ENCODE measurements around the gene CFAP20DC.
"Not testable (repeated sequence)": the region's sequence is repeated elsewhere in the genome, so short reads cannot be mapped to it uniquely, and the experiment has no call there.

Gene CFAP20DC

DNA sequence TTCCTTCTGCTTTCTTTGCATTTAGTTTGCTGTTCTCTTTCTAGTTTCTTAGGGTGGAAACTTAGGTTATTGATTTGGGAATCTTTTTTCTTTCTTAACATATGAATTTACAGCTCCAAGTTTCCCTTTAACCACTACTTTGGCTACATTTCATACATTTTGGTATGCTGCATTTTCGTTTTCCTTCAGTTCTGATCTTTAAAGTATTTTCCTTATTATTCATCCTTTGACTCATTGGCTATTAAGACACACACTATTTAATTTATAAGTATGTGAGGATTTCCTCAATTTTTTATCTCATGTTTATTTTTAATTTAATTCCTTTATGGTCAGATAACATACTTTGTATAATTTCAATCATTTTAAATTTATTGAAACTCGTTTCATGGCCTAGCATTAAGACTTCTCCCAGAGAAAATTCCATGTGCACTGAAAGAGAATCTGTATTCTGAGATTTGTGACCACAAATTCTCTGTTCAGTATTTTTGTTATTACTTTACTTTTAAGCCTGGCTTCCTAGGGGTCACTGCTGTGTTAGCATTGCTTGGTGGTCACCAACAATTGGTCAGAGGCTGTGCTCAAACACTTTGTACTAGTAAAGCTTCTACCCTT, 87.7 kb downstream of the CFAP20DC start:
- no peak for DNase-seq

DNA sequence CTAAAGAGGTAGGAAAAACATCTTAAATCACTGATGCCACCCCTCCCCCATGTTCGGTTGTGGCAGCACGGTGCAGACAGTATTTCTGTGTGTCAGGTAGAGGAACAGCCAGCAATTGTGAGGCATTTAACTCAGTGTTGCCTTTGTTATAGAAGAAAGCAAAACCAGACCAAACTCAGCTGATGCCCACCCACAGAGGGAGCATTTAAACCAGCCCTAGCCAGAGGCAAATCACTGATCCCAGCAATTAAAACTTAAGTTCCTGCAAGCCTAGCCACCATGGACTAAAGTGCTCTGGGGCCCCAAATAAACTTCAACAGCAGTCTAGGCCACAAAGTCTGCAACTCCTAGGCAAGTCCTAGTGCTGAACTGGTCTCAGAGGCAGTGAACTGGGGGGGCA, 94.5 kb downstream of the CFAP20DC start:
- no peak for DNase-seq

DNA sequence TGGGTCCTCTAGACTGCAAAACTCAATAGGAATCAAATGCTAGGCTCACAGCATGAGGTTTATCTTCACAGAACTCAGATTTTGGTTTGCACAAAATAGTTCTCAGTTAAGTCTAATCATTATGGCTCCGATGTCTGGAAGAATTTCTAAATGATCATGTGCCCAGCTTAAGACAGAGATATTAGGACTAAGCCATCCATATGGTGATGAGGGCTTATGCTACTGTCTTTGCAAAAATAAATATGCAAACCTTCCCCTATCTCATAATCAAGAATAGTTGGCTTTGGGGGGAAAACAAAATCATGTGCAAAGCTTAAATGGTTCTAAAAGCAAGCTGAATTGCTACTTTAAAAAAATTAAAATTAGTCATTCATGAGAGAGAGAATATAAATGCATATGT, 96.5 kb downstream of the CFAP20DC start:
- DNase-seq = no peak

DNA sequence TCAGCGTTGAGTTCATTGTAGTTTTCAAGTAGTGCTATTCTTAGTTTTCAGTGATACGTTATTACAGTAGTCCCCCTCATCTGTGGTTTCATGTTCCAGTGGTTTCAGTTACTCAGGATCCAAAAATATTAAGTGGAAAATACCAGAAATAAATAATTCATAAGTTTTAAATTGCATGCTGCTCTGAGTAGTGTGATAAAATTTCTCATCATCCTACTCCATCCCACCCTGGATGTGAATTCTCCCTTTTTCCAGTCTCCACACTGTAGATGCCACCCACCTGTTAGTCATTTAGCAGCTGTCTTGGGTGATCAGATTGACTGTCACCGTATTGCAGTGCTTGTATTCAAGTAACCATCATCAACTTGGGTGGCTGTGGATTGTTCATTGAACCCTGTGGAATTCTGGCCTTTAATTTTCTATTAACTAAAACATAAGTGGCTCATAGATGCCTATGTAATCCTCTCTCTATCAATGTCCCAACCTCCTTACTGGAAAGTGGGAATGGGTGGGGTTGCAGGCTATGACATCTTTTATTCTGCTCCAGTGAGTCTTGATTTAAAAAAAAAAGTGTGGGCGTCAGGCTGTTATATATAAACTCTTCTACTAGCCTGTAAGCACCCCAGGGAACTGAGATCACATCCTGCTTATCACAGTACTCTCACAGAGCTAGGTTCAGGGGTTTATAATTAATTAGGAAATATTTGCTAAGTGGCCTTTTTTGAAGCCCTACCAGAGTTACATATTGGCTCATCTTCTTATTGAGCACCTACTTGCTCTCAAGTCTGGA, 97.5 kb downstream of the CFAP20DC start:
- no peak for DNase-seq

DNA sequence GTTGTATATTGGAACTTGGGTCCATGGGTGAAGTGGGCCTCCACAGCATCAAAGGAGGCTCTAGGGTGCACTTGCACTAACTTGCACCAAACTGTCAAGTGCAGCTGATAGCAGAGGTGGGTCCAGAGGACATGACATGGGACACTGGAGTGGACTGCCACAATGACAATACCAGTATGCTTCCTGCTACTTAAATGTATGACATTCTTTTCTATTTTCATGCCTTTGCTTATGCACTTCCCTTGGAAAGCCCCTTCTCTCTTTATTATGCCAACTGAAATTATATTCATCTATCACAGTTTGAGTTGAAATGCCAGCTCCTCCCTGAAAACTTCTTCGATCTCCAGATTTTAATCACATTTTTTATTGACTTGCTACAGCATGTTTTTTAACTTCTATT, 101.8 kb downstream of the CFAP20DC start:
- DNase-seq = no peak

DNA sequence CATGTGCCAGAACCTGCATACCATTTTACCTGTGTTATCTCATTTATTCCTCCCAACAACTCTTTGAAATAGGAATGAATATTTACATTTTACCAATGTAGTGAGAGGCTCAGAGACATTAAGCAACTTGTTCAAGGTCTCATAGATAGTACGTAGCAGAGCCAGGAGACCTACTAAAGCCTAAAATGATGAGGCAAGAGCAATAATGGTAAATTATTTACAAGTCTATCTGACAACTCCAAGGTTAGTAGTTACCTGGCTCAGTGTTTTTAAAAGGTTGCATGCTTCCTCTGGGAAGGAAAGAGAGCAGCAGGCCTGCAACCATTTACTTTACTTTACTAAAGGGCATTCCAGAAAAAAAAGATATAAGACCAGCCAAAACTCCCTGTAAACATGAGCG, 103.0 kb downstream of the CFAP20DC start:
- no peak for DNase-seq

DNA sequence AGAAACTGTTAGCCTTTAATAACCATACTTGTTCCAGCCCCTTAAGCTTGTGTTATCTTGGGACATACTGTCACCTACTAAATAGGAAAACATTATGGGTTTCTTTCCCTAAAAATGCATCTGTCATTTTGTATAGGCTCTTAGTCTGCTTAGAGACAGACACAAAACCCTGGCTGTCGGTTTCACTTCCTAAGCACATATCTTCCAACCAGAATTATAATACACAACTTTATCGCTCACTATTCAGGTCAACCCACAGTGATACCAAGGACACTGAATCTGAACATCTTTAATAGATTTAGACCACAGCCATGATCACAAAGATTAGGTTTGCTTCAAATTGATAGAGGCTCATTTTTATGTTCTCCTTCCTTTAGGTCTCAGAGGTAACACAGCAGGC, 111.8 kb downstream of the CFAP20DC start:
- no peak for DNase-seq

DNA sequence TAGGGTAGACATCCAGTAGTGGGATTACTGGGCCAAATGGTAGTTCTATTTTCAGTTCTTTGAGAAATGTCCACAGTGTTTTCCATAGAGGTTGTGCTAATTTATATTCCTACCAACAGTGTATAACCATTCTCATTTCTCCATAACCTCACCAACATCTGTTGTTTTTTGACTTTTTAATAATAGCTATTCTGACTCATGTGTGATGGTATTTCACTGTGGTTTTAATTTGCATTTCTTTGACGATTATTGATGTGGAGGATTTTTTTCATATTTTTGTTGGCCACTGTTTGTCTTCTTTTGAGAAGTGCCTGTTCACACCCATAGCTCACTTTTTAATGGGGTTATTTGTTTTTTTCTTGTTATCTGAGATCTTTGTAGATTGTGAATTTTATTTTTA, 125.2 kb downstream of the CFAP20DC start:
- no peak for DNase-seq

DNA sequence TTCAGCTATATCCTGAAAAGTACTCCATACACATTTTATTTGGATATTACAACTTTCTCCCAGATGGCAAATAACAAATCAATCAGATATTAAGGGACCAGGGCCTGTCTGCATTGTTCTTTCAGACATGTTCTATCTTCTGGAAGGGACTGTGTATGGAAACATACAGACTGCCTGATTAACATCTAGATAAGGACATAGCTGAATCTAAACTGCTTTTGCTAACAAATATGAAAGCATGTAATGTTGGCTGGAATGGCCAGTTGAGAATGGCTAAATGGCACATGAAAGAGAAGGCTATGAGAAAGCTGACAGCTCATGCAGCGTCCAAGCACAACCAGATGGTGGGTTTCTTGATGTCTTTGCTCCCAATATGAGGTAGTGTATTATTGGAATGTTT, 149.4 kb downstream of the CFAP20DC start:
- no peak for DNase-seq

DNA sequence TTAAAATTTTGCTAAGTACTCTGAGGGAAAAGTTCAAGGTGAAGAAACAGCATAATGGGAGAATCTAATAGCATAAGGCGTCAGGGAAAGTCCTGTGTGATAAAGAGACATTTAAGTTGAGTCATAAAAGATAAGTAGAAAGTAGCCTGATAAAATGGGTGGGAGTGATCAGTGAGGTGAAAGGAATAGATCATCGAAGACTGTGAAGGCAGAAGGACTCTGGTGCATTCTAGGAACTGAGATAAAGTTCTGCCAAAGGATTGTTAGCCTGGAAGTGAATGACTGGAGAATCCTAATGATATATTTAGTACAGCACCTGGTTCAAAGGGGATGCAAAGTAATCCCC, 149.9 kb downstream of the CFAP20DC start:
- peak; percentile 67 for DNase-seq

DNA sequence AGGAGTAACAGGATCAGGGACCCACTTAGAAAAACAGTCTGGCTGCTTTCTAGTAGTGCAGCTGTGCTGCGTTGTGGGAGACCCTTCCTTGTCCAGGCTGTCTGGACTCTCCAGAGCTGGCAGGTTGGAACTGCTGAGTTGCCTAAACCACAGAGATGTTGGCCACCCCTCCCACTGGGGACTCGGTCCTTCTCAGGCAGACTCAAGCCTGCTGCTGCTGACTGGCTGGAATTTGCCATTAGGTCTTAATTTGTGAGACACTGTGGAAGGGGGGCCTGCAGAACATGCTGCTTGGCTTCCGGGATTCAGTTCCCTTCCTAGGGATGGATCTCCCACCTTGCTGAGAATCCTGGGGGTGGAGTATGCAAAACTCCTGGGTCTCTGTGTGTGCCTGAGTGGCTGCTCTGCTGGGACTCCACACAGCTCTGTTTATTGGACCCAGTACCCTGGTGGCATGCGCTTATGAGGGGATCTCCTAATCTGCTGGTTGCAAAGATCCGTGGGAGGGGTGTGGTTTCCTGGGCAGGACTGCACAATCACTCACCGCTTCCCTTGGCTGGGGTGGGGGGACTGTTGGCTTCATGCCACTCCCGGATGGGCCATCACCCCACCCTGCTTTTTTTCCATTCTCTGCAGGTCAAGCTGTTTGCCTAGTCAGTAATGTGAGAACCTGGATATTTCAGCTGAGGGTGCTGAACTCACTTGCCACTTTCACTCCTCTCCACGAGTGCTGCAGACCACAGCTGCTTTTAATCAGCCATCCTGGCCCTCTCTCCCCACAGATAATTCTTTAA, 150.5 kb downstream of the CFAP20DC start:
- peak; percentile 21 for DNase-seq

DNA sequence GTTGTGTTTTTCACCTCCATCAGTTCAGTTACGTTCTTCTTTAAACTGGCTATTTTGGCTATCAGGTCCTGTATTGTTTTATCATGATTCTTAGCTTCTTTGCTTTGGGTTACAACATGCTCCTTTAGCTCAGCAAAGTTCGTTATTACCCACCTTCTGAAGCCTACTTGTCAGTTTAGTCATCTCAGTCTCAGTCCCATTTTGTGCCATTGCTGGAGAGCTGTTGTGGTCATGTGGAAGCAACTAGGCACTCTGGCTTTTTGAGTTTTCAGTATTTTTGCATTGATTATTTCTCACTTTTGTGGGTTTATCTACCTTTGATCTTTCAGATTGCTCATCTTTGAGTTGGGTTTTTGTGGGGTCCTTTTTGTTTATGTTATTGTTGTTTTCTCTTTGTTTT, 151.3 kb downstream of the CFAP20DC start:
- no peak for DNase-seq

DNA sequence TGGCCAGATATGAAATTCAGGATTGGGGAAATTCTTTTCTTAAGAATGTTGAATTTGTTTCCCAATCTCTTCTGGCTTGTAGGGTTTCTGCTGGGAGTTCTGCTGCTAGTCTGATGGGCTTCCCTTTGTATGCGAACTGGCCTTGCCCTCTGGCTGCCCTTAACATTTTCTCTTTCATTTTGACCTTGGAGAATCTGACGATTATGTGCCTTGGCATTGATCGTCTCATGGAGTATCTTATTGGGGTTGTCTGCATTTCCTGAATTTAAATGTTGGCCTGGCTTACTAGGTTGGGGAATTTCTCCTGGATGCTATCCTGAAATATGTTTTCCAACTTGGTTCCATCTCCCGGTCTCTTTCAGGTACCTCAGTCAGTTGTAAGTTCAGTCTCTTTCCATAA, 152.2 kb downstream of the CFAP20DC start:
- DNase-seq = no peak

DNA sequence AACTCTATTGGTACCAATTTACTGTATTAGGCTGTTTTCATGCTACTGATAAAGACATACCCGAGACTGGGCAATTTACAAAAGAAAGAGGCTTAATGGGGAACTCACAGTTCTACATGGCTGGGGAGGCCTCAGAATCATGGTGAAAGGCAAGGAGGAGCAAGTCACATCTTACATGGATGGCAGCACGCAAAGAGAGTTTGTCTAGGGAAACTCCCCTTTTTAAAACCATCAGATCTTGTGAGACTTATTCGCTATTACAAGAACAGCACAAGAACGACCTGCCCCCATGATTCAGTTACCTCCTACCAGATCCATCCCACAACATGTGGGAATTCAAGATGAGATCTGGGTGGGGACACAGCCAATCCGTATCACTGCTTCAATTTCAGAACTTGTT, 154.1 kb downstream of the CFAP20DC start:
- DNase-seq = not testable (repeated sequence)

DNA sequence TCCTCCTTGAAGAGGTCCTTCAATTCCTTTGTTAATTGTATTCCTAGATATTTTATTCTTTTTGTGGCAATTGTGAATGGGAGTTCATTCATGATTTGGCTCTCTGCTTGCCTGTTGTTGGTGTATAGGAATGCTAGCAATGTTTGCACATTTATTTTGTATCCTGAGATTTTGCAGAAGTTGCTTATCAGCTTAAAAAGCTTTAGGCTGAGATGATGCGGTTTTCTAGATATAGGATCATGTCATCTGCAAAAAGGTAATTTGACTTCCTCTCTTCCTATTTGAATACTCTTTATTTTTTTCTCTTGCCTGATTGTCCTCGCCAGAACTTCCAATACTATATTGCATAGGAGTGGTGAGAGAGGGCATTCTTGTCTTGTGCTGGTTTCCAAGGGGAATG, 157.3 kb downstream of the CFAP20DC start:
- DNase-seq = not testable (repeated sequence)

DNA sequence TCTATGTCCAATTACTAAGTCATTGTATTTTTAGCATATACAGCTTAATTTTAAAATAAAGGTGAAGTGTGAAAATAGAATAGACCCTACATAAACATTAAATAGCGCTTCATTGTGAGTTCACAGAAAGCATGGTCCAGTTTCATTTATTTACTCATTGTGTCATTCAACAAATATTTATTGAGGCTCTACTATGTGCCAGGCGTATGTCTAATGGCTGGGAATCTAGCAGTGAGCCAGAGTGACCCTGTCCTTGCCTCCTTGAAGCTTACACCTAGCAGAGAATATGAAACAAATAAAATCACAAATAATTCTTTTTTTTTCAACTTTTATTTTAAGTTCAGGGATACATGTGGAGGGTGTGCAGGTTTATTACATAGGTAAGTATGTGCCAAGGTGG, 161.7 kb downstream of the CFAP20DC start:
- no peak for DNase-seq

DNA sequence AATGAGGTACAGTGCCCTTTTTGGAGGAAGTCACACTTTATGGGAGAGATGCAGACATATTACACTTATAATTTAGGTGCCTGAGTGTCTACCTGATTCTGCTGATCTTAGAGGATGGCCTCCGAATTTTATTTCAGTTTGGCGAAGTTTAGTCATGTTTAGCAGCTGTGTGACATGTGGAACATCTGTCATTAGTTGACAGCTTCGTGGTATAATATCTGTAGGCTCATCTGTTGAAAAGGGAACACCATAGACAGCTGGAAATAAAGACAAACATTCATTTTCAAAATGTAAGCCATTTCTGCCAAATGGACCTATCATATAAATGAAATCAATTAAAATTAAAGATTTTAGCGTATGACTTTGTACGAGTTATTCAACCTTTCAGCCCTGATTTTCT, 165.4 kb downstream of the CFAP20DC start:
- DNase-seq = no peak

DNA sequence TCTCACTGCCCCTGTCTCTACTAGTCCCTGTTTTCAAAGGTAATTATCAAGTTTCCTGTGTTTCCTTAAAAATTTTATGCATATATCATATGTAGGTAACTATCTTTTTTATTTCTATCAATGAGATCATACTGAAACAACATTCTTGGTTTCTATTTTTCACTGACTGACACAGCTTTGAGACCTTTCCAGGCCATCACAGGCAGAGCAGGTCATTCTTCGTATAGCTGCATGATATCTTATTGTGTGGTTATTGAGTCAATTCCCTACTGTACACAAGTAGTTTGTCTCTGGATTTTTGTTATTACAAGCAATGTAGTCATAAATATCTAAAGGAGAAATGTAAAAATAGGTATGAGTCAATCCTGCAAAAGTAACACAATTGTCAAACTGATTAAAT, 169.6 kb downstream of the CFAP20DC start:
- no peak for DNase-seq

DNA sequence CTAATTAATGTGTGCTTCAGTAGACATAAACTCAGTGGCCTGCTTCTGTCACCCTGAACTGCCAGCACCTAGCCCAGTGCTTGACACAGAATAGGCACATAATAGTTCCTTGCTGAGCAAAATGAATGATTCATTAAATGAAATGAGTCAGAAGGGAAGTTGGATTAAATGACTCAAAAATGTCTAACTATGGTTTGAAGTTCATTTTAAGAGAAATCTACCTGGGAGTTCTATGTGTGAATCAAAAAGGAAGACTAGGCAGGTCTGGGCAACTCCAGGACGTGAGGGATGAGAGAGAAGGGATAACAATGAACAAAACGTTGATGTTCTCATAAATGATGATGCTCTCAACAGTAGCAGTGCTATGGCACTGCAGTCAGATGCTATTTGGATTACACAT, 175.0 kb downstream of the CFAP20DC start:
- DNase-seq = peak; percentile 6

DNA sequence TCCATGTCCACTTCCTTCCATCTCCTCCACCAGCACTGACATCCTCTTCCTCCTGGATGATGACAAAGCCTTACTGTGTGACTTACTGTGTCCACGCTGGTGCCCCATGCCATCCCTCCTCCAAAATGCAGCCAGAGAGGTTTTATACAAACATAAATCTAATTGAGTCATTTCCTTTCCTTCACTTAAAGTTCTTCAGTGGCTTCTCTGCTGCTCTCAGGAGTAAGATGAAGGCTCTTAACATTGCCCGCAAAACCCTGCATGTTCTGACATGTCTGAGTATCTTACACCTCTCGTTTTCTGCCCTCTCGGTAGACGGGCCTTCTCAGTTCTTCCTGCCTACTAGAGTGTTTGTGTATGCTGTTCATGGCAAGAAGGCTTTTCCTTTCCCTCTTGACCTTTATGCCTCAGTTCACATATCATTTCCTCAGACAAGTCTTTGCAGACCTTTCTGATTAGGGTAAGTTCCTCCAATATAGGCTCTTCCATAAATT, 175.5 kb downstream of the CFAP20DC start:
- no peak for DNase-seq

DNA sequence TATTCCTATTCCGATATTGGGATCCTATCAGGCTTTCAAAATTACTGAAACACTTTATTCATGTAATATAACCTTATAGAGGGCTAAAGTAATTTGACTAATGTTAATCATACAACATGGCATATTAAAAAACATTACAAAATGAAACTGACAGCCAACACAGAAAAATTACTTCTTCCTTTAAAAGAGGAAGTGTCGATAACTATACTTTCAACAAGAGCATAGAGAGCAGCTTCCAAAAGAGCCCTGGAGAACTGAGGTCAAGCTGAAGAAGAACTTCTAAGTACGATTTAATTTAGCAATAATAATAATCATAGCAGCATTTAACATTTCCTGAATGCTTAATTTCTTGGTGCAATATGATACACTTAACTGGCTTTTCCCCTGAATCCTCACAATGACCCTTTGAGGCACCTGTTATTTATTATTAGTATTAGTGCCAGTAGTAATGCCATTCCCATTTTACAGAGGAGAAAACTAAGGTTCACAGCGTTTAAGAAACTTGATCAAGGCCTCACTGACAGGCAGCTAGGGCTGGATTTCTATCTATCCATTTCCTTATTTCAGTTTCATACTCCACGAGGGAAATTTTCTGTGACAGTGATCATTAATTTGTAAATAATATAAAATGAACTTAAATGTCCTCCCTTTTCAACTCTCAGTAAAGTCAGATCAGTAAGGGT, 181.6 kb downstream of the CFAP20DC start:
- no peak for DNase-seq

DNA sequence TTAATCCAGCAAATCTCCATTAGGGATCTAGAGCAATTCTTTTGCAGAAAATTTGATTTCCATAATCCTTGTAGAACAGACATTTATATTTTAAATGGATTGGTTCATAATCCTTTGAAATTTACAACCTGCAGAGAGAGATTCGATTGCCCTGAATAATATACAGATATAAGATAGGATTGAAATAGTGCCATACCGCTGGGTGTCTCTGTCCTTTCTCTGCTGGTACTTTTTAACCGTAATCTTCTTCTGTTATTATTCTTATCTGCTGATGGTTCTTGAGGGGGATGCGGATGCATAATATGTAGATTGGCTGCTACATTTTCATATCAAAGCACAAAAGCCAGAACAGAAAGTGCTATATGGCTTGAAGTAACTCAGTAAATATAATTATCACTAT, 182.2 kb downstream of the CFAP20DC start:
- DNase-seq = no peak

DNA sequence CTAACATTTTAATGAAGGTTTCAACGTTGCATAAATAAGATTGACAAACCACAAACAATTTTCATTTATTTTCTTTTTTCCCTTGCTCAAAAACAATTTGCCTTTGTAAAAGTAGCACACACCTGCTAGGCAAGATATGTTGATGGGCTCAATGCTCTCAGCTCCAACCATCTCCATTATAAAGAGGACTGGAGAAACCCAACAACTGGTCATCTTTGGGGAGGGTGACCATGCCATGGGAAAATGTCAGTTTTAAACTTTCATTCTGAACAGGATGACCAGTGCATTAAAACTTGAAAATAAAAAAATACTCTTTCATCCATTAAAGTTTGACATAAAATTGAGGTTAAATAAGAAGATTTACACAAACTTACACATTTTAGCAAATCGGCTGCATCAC, 183.7 kb downstream of the CFAP20DC start:
- no peak for DNase-seq

Measured in NCI-H226 (cell line).